SK-N-SH (cell line): ENCODE measurements around the gene B3GNT3.

ENCODE experiments used
- EZH2phosphoT487 ChIP-seq: fragments of 200-600 bp; sonication (generic); IDR thresholded peaks from 2 replicates; pipeline ENCODE4 v1.6.1; 2017; ENCODE audit warnings: low read depth, mixed run types, mild to moderate bottlenecking, antibody characterized with exemption, moderate library complexity, borderline replicate concordance
- FOXM1 ChIP-seq: IDR thresholded peaks from 2 replicates; pipeline ENCODE4 v1.4.0; 2012; ENCODE audit warnings: low read depth, mild to moderate bottlenecking
- POLR2AphosphoS5 ChIP-seq: IDR thresholded peaks from 2 replicates; pipeline ENCODE4 v1.6.1; 2012; ENCODE audit warnings: low read depth, low read length
- REST ChIP-seq: IDR thresholded peaks from 2 replicates; pipeline ENCODE4 v1.6.1; 2012; ENCODE audit warnings: mild to moderate bottlenecking, low read depth, low read length, moderate library complexity
- SMC3 ChIP-seq: IDR thresholded peaks from 2 replicates; pipeline ENCODE4 v1.6.1; 2012; ENCODE audit warnings: low read depth, low read length, improper control_type of control experiment
- ZBTB33 ChIP-seq: IDR thresholded peaks from 2 replicates; pipeline ENCODE4 v1.4.0; 2012; ENCODE audit warnings: low read depth, borderline replicate concordance
- TF ChIP-seq, protein P1 (sequence below): fragments of 200-600 bp; sonication (generic); IDR thresholded peaks from 2 replicates; pipeline ENCODE4 v1.6.1; 2017; ENCODE audit warnings: antibody characterized with exemption, mild to moderate bottlenecking, moderate library complexity

DNA sequence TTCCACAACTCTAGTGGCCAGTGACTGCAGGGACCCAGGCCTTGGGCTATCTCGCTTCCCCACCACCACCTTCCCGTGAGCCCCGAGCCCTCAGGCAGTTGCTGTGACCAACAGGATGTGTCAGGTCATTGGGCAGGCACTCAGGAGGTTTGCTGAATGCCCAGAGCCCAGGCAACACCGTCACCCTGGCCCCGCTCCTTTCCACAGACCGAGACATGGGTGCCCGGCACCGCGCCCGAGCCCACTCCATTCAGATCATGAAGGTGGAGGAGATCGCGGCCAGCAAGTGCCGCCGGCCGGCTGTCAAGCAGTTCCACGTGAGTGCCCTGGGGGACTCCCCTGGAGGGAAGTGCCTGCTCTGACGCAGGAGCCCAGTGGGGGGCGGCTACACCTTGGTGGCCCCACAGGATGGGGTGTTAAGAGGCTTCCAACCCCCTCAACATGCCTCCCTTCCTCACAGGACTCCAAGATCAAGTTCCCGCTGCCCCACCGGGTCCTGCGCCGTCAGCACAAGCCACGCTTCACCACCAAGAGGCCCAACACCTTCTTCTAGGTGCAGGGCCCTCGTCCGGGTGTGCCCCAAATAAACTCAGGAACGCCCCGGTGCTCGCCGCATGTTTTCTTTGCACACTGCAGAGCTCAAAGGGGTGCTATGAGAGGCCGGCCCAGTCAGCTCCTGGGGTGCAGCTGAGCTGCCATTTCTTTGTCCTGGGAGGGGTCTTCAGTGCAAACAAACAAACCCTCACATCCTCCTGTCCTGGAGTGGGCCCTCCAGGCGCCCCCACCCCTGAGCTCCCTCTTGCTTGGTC lies 68.0 kb downstream of the B3GNT3 start:
- TF ChIP-seq POLR2AphosphoS5 (no peak), ZBTB33 (no peak), EZH2phosphoT487 (no peak), FOXM1 (no peak), REST (no peak), SMC3 (no peak)
- TF ChIP-seq, protein P1, sequence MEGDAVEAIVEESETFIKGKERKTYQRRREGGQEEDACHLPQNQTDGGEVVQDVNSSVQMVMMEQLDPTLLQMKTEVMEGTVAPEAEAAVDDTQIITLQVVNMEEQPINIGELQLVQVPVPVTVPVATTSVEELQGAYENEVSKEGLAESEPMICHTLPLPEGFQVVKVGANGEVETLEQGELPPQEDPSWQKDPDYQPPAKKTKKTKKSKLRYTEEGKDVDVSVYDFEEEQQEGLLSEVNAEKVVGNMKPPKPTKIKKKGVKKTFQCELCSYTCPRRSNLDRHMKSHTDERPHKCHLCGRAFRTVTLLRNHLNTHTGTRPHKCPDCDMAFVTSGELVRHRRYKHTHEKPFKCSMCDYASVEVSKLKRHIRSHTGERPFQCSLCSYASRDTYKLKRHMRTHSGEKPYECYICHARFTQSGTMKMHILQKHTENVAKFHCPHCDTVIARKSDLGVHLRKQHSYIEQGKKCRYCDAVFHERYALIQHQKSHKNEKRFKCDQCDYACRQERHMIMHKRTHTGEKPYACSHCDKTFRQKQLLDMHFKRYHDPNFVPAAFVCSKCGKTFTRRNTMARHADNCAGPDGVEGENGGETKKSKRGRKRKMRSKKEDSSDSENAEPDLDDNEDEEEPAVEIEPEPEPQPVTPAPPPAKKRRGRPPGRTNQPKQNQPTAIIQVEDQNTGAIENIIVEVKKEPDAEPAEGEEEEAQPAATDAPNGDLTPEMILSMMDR = no peak
